Transverse colon (tissue), 4 donors: ENCODE results near the gene BAIAP3. TPM values are rescaled to one million over a fixed set of nuclear protein-coding genes. Genes with fewer than 3 reads are reported as not detected.

ENCODE experiments used
- DNase-seq: peaks from one replicate; pipeline ENCODE4 v3.0.0-alpha.2; 2019
- H3K27ac ChIP-seq, 4 donors: fragments of 200-600 bp; sonication (generic); 2 replicates each; pipeline ENCODE4 v1.5.1; 2016 to 2018; ENCODE audit warnings: inconsistent platforms in 4 of 4
- H3K27me3 ChIP-seq: fragments of 200-600 bp; sonication (generic); 2 replicates; pipeline ENCODE4 v1.5.1; 2017; ENCODE audit warnings: inconsistent platforms
- H3K36me3 ChIP-seq, 4 donors: fragments of 200-600 bp; sonication (generic); 2 replicates each; pipeline ENCODE4 v1.5.1; 2017 to 2019; ENCODE audit warnings: inconsistent platforms in 4 of 4
- H3K4me1 ChIP-seq, 4 donors: fragments of 200-600 bp; sonication (generic); 2 replicates each; pipeline ENCODE4 v1.5.1; 2017 to 2020; ENCODE audit warnings: inconsistent platforms in 4 of 4
- H3K4me3 ChIP-seq, 4 donors: fragments of 200-600 bp; sonication (generic); 1 replicate in 1 of 4; 2 replicates in 3 of 4; pipeline versions ENCODE4 v1.5.1 to v1.6.1; 2017 to 2019; ENCODE audit warnings: inconsistent platforms in 4 of 4
- H3K9me3 ChIP-seq, 2 donors: fragments of 200-600 bp; sonication (generic); 2 replicates each; pipeline ENCODE4 v1.5.1; 2017 to 2019; ENCODE audit warnings: inconsistent platforms in 2 of 2
- EP300 ChIP-seq: sonication (generic); formaldehyde crosslinking; IDR thresholded peaks from one replicate; pipeline ENCODE4 v1.6.1; 2017; ENCODE audit warnings: antibody characterized with exemption, low read depth
- POLR2A ChIP-seq: fragments of 450-650 bp; IDR thresholded peaks from one replicate; pipeline ENCODE4 v1.6.1; 2016; ENCODE audit warnings: antibody characterized with exemption, mild to moderate bottlenecking, moderate library complexity
- POLR2AphosphoS5 ChIP-seq, 3 donors: sonication (generic); formaldehyde crosslinking; IDR thresholded peaks; one replicate each; pipeline ENCODE4 v1.6.1; 2016; ENCODE audit warnings: antibody characterized with exemption in 3 of 3
- WGBS, 2 donors: methylation state at CpG; one replicate each; pipeline ENCODE4 v1.1.5; 2018; ENCODE audit warnings: low coverage in 1 of 2; 5-methylcytosine and 5-hydroxymethylcytosine counted together
- in situ Hi-C, 4 donors: fragments of 200-750 bp; cut with MboI; loops; one replicate each; pipeline versions ENCODE4 v1.15.0 to v1.15.1; 2017; ENCODE audit warnings: low sequenced_read_pairs in 3 of 4, low pct_ligation_motif_present in 1 of 4, low pct_unique_long_range_greater_than_20kb in 1 of 4
- intact Hi-C: fragments of 100-400 bp; cut with DNase I; formaldehyde crosslinking; loops from one replicate; pipeline ENCODE4 v1.15.1; 2023; ENCODE audit warnings: low total_unique reads
- total RNA-seq, 4 donors: library from RNA; depleted of rRNA; stranded (reverse); fragments of >200 nt; gene quantifications; one replicate each; pipeline ENCODE4 v1.1.0, GENCODE V29; 2016
- TF ChIP-seq, protein P1 (sequence below), 5 experiments: fragments of 200-600 bp in 3 of 5; fragments of 450-650 bp in 2 of 5; sonication (generic) in 3 of 5; IDR thresholded peaks; 1 replicate in 2 of 5; 2 replicates in 3 of 5; pipeline ENCODE4 v1.5.1; 2016 to 2017; ENCODE audit warnings: antibody characterized with exemption in 5 of 5, inconsistent platforms in 3 of 5, mild to moderate bottlenecking in 2 of 5, moderate library complexity in 1 of 5

Gene BAIAP3
- total RNA-seq, 4 donors from 2014 or later, result 7.3 to 190 (median 11.4) TPM

DNA sequence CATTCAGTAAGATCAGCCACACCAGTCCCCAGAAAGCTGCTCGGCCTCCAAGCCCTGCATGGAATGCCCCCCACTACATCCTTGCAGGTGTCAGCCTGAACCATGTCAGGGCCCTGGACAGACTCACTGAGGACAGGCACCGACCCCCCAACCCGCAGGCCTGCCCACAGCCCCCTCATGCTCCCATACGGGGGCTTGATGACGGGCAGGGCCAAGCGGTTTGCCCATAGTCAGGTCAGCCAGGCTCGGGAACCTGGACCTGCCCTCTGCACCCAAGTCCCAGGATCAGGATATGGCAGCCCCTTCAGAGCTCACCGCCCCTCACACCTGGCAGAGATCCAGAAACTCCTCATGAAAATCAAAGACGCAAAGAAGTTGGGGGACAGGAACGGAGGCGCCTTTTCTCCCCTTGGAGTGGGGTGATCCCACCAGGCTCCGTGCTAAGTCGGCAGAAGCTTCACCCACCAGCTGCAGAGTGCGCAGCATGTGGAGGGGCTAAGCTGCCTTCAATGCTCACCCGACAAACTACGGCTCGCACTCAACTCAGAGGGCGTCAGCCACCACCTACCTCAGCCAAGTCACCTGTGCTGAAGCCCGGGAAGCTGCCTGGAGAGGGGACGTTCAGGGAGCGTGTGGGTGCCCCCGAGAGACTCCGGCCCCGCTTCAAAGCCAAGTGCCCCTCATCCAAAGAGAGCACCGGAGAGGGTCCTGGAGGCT, 44.8 kb downstream of the BAIAP3 start:
- WGBS, 2 donors, result 90% methylated on average over 18 of the region's 25 CpGs; no CpG with 5 or more reads in 1 of the 2 donors
- no peak for DNase-seq
- TF ChIP-seq POLR2AphosphoS5 (IDR thresholded peaks at IDR 0.05), result no peak
- TF ChIP-seq, protein P1, sequence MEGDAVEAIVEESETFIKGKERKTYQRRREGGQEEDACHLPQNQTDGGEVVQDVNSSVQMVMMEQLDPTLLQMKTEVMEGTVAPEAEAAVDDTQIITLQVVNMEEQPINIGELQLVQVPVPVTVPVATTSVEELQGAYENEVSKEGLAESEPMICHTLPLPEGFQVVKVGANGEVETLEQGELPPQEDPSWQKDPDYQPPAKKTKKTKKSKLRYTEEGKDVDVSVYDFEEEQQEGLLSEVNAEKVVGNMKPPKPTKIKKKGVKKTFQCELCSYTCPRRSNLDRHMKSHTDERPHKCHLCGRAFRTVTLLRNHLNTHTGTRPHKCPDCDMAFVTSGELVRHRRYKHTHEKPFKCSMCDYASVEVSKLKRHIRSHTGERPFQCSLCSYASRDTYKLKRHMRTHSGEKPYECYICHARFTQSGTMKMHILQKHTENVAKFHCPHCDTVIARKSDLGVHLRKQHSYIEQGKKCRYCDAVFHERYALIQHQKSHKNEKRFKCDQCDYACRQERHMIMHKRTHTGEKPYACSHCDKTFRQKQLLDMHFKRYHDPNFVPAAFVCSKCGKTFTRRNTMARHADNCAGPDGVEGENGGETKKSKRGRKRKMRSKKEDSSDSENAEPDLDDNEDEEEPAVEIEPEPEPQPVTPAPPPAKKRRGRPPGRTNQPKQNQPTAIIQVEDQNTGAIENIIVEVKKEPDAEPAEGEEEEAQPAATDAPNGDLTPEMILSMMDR (IDR thresholded peaks at IDR 0.05), result no peak
- TF ChIP-seq EP300, result no peak
- no peak for TF ChIP-seq POLR2A
- Histone ChIP-seq H3K27me3 (no peaks in the 10 kb centered on the region), H3K9me3 (no peaks in the 10 kb centered on the region), H3K4me3 (peak overlapping the region in 2 of 4 donors; percentile 52 to 60), H3K27ac (peak overlapping the region in 1 of 4 donors; percentile 80), H3K4me1 (peaks cover 10 to 19% (median 15%) of the 10 kb centered on the region in 4 donors), H3K36me3 (peaks cover 0 to 7% (median 0%) of the 10 kb centered on the region in 4 donors)
- intact Hi-C loops (no loop called here), in situ Hi-C loops (no loop called here)

DNA sequence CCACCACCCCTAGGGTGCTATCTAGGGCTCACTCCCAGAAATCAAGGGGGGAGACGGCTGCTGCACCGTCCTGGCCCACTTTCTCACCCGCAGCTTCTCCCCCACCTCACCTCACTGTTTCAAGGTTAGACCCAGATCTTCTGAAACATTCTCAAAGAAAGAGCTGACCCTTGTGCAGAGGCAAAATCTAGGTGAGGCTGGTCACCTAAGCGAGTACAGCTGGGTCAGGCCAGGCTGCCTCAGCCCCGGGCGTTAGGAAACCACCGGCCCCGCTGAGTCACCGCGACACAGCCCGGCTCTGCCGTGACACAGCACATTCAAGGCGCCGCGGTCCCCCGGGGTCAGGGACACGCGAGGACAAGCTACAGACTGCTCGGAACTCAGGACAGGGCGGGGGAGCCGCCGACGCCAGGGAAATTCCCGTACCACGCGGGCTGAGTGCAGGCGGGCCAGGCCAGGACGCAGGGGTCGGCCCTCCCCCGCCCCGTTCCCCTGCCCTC, 45.4 kb downstream of the BAIAP3 start:
- Histone ChIP-seq H3K4me3 (peak overlapping the region; percentile 25 to 60 (median 49)), H3K9me3 (no peaks in the 10 kb centered on the region), H3K4me1 (peaks cover 10 to 19% (median 15%) of the 10 kb centered on the region in 4 donors), H3K36me3 (peaks cover 0 to 7% (median 0%) of the 10 kb centered on the region in 4 donors), H3K27me3 (no peaks in the 10 kb centered on the region), H3K27ac (peak overlapping the region; percentile 45 to 80 (median 60))
- in situ Hi-C loops (no loop called here), intact Hi-C loops (no loop called here)
- WGBS, 2 donors, result 13 to 50% methylated on average over 1 to 25 of the region's 31 CpGs
- peak; percentile 72 for DNase-seq
- TF ChIP-seq POLR2AphosphoS5 (IDR thresholded peaks at IDR 0.05) (peak in 1 of 3 donors; percentile 36), POLR2A (no peak), EP300 (no peak)
- TF ChIP-seq, protein P1 (IDR thresholded peaks at IDR 0.05), result no peak

DNA sequence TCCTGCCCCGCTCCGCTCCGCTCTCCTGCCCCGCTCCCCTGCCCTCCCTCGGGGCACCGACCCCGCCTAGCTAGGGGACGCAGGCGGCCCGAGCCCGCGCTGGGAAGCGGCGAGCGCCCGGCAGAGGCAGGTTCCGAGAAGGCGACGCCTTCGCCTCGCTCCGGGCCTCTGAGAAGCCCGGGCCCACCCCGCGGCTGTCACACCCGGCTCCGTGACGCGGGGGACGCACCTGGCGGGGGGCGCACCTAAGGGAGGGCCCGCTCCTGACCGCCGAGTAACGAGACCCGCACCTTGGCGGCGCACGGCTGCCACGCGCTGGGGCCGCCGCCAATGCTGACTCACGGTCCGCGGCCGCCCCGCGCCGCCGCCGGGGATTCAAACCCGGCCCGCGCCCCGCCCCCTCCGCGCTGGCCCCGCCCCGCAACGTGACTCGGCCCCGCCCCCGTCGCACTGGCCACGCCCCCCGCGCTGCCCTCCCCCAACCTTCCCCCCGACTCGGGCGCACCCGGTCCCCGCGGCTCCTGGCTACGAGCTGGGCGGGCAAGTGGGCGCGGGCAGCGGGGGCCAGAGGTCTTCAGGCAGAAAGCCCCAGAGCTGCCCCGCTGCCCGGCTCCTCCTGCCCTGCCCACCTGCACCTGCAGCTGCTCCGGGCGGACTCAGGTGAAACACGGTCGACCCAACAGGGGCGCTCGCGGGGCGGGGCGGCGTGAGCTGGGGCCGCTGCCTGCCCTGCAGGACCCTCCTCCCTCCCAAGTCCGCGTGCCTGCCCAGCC, 46.0 kb downstream of the BAIAP3 start:
- in situ Hi-C loops, result no loop called here
- intact Hi-C loops, result no loop called here

More for the DNA sequence above, 46.0 kb downstream of the BAIAP3 start:
- 19% methylated on average over 17 of the region's 95 CpGs; no CpG with 5 or more reads in 1 of the 2 donors for WGBS, 2 donors
- Histone ChIP-seq H3K27ac (peak overlapping the region; percentile 45 to 80 (median 60)), H3K4me1 (peaks cover 10 to 19% (median 15%) of the 10 kb centered on the region in 4 donors), H3K27me3 (no peaks in the 10 kb centered on the region), H3K9me3 (no peaks in the 10 kb centered on the region), H3K36me3 (peaks cover 0 to 7% (median 0%) of the 10 kb centered on the region in 4 donors), H3K4me3 (peak overlapping the region; percentile 25 to 60 (median 49))
- peak; percentile 63 for DNase-seq
- TF ChIP-seq, protein P1 (IDR thresholded peaks at IDR 0.05), result no peak
